HPDE6-E6E7 (cell line): Measurements from ENCODE around the gene SPINK4.
A peak's percentile ranks its signal among the peaks of the same experiment; 100 is the strongest.

Experiments
- DNase-seq: peaks from one replicate; pipeline ENCODE4 v3.0.0; 2011; ENCODE audit warnings: missing footprints; ENCODE audit errors: extremely low spot score

The SPINK4 gene

DNA sequence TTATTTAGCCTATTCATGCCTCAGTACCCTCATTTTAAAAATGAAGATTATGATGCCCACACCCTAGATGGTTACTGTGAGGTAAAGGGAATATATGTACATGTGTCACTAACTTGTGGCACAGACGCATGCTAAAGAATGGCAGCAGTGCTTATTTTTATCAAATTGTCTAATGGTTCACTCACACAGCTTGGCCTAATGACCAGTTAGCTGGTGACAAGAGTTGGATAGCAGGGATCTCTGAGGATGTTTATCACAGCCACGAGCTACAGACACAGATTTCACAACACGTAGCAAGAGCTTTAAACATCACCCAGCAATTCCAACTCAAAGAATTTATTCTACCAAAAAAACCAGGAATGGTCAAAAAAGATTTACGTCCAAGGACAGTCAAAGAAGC, 17.3 kb downstream of the SPINK4 start:
- DNase-seq, result no peak

DNA sequence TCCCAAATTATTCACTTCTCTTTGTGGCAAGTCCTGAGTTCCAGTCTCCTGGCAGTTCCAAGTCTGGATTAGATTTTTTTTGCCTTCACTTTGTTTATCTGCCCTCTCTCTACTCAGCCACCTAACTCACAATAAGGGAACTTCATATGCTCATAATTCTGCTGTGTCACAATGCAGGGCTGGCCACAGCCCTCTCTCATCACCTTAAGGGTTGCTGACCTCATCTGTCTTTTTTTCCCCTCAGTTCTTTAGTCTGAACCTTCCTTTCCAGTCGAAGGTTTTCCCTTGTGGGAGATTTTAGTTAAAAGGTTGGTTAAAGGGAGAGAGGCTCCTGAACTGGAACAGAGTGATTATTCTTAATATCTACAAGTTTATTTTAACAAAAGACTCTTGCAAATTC, 20.4 kb downstream of the SPINK4 start:
- no peak for DNase-seq

DNA sequence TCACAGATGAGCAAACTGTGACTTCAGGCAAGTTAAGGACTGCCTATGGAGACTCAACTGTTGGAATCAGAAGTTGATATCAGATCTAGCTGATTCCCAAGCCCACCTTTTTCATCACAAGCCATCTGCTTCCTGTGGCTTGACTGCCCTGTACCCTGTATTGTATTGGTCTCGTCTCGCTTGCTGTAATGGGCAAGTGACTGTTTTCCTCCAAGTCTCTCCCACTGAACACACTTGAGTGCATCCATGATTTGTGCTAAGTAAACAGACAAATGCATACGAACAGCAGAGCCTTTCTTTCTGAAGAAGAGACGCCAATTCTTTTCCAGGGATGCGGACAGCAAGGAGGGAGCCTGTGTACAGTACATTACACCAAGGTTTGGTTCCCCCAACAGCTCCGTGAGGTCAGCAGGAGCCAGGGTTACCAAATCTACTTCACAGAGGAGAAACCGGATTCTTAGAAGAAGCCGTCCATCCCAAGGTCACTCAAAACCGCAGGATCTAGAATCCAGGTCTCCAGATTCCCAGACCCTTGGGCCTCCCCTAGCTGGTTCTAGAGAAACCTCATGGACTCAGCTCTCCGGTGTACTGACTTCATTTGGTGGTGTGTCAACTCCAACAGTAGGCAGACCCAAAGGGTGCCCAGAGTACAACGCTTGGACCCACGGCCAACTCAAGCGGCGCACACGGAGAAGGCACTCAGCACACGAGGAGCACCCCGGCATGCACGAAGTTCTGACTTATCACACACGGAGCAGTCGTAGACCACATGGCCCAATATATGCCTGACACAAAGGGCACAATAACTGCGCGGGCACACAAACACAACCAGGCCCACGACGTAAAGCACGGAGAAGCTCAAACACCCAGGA, 23.4 kb downstream of the SPINK4 start:
- no peak for DNase-seq

GRCh38 chr9:33264003-33264472, 24.1 kb downstream of the SPINK4 start:
- no peak for DNase-seq

GRCh38 chr9:33264473-33265177, 24.7 kb downstream of the SPINK4 start, which contains the start of the genes BAG1 and CHMP5:
Gene BAG1 (minus strand): TSS chr9:33264708.
Gene CHMP5 (plus strand): TSS chr9:33265049. CDS start chr9:33265079, 30 bp downstream.
- DNase-seq, result peak; percentile 98

GRCh38 chr9:33265211-33265865, 25.4 kb downstream of the SPINK4 start:
- no peak for DNase-seq

GRCh38 chr9:33267151-33267767, 27.3 kb downstream of the SPINK4 start:
- no peak for DNase-seq

GRCh38 chr9:33270146-33270545, 30.2 kb downstream of the SPINK4 start:
- no peak for DNase-seq

- DNase-seq, result no peak
Measured at GRCh38 chr9:33272061-33272460, 32.1 kb downstream of the SPINK4 start.

GRCh38 chr9:33273266-33273971, 33.5 kb downstream of the SPINK4 start:
- no peak for DNase-seq

DNA sequence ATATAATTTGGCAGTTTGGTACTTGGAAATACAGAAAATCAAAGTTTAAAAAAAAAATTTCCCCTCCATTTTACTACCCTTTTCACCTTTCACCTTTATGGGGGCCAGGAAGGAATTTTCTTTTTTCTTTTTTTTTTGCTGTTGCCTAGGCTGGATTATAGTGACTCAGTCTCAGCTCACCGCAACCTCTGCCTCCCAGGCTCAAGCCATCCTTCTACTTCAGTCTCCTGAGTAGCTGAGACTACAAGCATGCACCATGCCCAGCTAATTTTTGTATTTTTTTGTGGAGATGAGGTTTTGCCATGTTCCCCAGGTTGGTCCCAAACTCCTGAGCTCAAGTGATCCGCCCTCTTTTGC, 34.0 kb downstream of the SPINK4 start:
- DNase-seq, result no peak

DNA sequence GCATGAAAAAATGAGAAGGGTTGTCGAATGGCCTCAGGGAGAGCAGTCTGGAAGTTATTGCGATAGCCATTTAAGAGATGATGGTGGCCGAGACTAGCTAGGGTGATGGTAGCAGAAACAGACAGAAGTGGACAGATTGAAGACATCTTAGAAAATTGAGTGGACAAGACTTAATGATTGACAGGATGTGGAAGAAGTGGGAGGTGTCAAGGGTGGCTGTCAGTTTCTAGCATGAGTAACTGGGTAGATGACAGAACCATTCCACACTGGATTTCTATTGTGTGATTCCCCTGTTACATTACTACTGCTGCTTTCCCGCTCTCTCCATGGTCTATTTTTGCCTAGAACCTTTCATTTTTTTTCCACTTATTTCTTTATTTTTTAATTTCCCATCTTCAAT, 37.5 kb downstream of the SPINK4 start:
- DNase-seq, result no peak

DNA sequence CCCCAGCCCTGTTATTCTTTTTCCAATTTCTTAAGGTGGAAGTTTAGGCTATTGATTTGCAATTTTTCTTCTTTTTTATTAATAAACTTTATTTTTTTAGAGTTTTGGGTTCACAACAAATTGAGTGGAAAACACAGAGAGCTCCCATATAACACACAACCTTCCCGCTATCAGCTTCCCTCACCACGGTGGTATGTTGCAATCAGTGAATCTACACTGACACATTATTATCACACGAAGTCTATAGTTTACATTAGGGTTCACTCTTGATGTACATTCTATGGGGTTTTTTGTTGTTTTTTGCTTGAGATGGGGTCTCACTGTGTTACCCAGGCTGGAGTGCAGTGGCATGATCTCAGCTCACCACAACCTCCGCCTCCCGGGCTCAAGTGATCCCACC, 45.5 kb downstream of the SPINK4 start:
- no peak for DNase-seq

DNA sequence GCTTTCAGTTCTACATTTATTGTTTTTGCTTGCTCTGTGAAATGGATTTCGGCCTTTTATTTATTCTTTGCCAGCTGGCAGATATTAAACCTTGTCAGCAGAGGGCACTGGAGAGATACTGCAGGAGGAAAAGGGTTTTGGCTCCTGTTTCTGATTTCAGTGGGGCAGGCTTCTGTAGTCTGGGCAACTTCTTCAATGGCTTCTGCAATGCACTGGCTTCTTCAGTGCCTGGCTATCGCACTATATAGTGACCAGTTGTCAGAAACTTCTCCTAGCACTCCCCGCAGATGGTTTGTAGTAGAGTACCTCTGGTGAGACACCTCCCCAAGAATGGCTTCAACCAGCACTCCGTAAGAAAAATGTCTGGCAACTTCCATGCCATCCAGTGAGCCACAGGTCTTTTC, 47.1 kb downstream of the SPINK4 start:
- peak; percentile 75 for DNase-seq

DNA sequence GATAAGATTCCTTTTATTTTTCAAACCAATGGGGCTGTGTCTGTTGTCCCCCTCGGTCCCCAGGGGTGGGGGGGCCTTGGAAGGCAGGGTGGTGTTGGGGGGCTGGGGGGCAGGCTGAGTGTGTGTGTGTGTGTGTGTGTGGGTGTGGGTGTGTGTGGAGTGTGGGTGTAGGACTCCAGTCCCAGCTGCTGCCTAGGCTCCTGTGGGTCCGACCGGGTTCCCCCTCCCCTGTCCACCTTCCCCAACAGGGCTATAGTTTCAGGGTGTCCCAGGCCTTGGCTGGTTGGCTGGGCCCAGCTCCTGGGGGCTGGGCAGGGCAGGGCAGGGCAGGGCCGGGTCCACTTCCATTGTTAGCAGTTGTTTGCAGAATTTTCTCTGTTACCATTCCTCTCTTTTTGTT, 48.3 kb downstream of the SPINK4 start:
- no peak for DNase-seq

- DNase-seq, result no peak
Measured at GRCh38 chr9:33288828-33289483, 49.0 kb downstream of the SPINK4 start.

- DNase-seq, result no peak
Measured at GRCh38 chr9:33289496-33289895, 49.5 kb downstream of the SPINK4 start.

GRCh38 chr9:33289936-33290246, 49.9 kb downstream of the SPINK4 start:
- DNase-seq, result no peak

- peak; percentile 93 for DNase-seq
Measured at GRCh38 chr9:33290247-33291030, 50.5 kb downstream of the SPINK4 start, which contains the start of gene NFX1. Gene NFX1 (plus strand): TSS chr9:33290516. CDS start chr9:33290573, 57 bp downstream.

- no peak for DNase-seq
Measured at GRCh38 chr9:33291031-33291397, 51.0 kb downstream of the SPINK4 start.
